ENCODE results near the gene ABCC1.

ABCC1 gene

DNA sequence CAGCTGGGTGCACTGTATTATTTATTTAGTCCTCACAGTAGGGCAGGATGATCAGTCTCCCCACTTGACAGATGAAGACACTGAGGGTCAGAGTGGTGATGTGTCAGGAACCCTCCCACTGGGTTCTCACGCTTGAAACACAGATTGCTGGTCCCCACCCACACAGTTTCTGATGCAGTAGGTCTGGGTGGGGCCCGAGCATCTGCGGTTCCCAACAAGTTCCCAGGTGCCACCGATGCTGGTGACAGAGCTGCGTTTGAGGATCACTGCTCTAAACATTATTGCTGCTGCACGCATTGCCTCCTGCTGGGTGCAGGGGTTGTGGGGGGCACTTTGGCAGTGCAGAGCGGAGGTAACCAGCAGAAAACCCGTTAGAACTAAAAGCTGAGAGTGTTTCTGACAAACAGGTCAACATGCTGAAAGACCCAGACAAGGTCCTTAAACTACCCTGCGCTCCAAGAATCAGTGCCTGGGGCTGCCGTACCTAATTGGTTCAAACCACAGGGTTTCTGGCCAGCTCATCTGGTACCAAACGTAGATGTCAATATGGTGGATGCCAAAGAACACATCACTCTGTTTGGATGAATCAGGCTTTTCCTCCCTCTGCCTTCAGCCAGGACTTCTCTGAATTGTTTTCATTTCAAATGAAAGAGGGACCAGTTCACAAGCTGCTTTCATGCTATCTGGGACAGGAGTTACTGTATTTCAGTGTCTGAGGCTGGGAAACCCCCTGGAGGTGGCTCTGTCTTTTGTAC, 76.0 kb downstream of the ABCC1 start:
- DNase-seq = no peak

DNA sequence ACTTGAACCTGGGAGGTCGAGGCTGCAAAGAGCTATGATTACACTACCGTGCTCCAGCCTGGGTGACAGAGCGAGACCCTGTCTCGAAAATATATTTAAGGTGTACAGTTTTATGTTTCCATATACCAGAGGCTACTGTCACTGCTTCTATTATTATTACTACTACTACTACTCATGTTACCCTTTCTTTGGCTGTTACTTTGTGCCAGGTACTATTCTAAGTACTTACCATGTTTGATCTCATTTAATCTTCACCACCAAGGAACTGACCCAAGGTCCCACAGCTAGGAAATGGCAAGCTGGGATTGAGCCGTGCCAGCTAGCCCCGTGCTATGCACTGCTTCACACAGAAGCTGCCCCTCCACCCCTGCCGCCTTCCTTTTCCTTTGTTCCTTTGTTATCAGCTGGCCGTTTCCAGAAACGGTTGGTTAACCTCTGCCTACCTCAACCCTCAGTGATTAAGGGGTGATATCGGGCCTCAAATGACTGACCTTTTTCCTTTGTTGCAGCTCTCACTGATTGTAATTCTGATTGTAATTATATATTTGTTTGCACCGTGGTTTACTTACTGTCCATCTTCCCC, 78.4 kb downstream of the ABCC1 start:
- no peak for DNase-seq

DNA sequence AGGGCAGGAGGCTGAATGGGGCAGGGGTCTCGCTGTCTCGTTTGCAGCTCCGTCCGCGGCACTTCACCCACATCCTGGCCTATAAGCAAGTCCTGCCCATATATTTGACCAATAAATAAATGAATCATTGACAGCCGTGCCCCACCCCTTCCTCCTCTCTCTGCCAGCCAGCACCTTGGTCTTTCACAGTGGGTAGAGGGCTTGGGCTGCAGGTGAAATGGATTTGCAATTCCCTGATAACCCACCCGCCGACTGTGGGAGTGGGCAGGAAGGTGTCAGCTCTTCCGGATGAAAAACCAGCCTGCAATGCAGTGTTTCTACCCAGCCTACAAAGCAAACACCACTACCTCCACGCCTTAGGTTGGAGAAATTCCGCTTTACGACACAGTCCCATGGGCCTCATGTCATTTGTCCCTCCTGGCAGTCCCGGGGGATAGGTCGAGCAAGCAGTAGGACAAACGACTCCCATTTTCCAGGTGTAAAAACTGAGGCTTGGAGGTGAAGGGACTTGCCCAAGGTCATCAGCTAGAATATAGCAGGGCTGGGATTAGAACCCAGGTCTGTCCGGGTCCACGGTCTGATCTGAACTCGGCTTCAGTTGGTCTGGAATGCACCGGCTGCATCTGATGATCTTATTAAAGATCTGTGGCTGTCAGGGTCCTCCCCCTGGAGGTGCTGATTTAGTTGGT, 79.0 kb downstream of the ABCC1 start:
- no peak for DNase-seq

DNA sequence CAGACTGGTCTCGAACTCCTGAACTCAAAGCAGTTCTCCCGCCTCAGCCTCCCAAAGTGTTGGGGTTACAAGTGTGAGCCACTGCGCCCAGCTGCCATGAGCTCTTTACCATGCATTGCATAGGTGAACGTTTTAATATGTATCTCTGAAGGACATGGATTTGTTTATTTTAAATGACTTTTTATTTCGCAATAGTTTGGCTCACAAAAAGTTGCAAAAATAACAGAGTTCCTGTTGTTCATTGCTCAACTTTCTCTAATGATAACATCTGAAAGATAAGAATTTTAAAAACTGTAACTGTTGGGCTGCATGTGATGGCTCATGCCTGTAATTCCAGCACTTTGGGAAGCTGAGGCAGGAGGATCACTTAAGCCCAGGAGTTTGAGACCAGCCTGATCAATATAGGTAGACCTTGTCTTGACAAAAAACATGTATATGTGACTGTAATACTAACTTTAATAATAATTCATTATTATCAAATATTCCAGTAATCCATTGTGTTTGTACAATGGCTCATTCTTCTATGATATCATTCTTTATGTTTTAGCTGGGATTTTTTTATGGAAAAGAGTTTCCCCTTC, 80.1 kb downstream of the ABCC1 start:
- DNase-seq = no peak

DNA sequence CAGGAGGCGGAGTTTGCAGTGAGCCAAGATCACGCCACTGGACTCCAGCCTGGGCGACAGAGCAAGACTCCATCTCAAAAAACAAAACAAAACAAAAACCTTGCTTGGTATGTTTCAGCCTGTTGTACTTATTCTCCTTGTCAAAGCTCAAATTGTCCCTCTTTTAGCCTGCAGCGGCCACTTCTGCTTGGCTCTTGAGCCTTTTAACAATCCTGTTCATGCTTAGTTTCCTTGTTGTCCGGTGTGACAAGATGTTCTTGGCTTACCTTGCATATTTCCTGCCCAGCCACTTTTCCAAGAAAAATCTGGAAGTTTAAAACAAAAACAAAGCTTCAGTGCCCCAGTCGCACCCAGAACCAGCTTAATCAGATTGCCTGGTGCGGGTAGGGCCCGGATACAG, 81.0 kb downstream of the ABCC1 start:
- no peak for DNase-seq

GRCh38 chr16:16031401-16031800, 82.0 kb downstream of the ABCC1 start:
- no peak for DNase-seq

GRCh38 chr16:16032271-16032979, 83.0 kb downstream of the ABCC1 start:
- DNase-seq = no peak

GRCh38 chr16:16033208-16033717, 83.8 kb downstream of the ABCC1 start:
- no peak for DNase-seq

GRCh38 chr16:16036359-16036792, 87.0 kb downstream of the ABCC1 start:
- no peak for DNase-seq

GRCh38 chr16:16037521-16037920, 88.1 kb downstream of the ABCC1 start:
- no peak for DNase-seq

DNA sequence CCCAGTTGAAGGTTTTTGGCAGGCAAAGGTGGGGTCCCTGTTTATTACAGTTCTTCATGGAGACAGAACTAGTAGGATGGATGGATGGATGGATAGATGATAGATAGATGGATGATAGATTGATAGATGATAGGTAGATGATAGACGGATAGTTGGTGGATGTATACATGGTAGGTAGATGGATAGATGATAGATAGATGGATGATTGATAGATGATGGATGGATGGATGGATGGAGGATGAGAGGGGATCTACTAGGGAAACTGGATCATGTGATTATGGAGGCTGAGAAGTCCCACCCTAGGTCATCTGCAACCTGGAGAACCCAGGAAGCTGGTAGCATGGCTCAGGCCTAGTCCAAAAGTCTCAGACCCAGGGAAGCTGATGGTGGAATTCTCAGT, 88.6 kb downstream of the ABCC1 start:
- no peak for DNase-seq

GRCh38 chr16:16038950-16039349, 89.5 kb downstream of the ABCC1 start:
- no peak for DNase-seq

DNA sequence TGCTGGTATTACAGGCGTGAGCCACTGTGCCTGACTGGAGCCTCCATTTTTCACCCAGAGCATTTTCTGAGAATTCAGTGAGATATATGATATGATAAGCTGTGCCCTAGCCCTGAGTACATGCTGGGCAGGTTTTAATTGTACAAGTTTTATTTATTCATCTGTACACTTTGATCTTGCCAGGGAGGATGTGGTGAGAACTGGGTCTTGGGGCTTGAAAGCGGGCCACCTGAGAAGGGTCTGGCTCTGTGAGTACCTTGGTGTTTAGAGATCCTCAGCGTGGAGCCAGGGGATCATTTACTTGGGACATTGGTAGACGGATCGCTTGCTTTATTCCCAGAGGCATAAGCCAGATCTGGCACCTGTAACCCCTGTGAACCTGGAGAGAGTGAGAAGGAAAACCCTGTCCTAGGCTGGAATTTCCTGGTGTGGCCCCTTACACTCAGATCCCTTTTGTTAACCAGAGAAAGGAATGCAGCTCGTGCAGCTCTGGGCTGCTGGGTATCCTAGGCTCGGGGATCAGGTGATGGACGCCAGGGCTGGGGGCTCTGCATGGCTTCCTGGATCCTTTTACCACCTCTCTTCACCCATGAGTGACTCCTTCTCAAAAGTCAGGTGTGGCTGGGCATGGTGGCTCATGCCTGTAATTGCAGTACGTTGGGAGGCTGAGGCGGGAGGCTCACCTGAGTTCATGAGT, 91.9 kb downstream of the ABCC1 start:
- DNase-seq = no peak

- no peak for DNase-seq
Observed at GRCh38 chr16:16042076-16042475, 92.7 kb downstream of the ABCC1 start.

DNA sequence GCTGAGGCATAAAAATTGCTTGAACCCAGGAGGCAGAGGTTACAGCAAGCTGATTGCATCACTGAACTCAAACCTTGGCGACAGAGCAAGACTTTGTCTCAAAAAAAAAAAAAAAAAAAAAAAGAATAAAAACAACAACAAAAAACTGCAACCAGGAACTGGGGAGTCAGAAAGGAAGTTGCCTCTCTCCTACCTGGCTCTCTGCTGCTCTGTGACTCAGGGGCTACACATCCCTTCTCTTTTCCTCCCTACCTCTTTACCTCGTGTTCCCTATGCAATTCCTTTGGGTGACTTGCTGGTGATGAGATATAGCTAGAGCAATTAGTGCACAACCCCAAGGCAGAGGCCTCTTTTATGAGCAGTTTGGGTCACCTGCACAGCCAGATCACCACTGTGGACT, 95.9 kb downstream of the ABCC1 start:
- DNase-seq = no peak

DNA sequence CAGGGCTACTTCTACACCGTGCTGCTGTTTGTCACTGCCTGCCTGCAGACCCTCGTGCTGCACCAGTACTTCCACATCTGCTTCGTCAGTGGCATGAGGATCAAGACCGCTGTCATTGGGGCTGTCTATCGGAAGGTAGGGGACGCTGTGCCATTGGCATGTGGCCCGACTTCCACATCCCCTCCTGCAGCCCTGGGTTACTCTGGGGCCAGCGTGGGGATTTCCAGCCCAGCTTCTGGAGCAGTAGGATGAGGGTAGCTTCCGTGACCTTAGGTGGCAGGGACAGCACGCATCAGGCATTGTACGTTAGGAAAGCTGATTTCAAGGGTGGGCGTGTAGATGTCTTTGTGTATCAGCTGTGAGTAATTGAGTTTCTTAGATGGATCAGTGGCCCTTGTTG, 96.5 kb downstream of the ABCC1 start:
- no peak for DNase-seq

DNA sequence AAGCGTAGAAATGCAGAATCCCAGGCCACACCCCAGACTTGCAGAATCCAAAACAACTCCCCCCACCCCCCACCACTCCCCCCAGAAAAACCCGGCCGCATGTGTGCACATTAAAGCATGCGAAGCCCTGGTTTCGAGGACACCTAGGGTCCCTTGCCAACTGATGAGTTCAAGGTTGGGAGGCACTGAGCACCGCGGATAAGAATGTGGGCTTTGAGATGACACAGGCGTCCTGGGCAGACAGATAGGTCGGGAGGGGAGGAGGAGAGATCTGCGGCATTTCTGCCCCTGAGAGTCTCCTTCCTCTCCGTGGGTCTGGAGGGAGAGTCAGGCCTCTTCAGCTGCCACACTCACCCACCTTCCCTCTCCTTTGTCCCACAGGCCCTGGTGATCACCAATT, 98.3 kb downstream of the ABCC1 start:
- no peak for DNase-seq

GRCh38 chr16:16048904-16049582, 99.6 kb downstream of the ABCC1 start:
- DNase-seq = no peak

DNA sequence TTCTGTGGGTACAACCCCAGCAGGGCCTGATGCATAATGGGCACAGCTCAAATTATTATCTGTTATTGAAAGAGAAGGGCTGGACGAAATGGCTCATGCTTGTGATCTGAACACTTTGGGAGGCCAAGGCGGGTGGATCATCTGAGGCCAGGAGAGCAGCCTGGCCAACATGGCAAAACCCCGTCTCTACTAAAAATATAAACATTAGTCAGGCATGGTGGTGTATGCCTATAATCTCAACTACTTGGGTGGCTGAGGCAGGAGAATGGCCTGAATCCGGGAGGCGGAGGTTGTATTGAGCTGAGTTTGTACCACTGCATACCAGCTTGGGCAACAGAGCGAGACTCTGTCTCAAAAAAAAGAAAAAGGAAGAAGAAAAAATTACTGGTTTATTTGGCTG, 100.7 kb downstream of the ABCC1 start:
- DNase-seq = no peak

GRCh38 chr16:16051132-16051531, 101.7 kb downstream of the ABCC1 start:
- no peak for DNase-seq

DNA sequence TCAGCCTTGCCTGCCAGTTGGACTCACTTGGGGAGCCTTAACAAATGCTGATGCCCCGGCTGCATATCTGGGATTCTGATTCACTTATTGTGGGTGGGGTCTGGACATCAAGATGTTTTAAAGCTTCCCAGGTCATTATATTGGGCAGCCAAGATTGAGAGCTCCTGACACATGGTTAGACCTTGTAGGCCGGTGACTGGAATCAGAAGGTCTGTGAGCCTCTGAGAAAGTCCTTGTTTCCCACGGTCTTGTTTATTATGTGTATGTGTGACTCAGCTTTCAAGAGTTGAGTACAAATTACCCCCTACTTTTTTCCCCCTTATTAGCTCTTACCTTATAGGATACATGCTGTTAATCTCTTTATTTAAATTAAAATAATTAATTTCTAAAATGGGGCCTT, 103.5 kb downstream of the ABCC1 start:
- DNase-seq = no peak

DNA sequence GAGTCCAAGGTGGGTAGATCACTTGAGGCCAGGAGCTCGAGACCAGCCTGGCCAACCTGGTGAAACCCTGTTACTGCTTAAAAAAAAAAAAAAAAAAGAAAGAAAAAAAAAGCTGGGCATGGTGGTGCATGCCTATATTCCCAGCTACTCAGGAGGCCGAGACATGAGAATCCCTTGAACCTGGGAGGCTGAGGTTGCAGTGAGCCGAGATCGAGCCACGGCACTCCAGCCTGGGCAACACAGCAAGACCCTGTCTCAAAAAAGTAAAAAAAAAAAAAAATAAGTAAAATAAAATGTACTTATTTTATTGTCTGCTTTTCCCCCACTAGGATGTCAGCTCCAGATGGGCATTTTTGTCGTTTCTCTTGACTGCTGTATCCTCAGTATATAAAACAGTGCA, 107.7 kb downstream of the ABCC1 start:
- no peak for DNase-seq
